Left renal pelvis (tissue), 4 donors: Measurements from ENCODE around the gene MEGF11. TPM values are rescaled to one million over a fixed set of nuclear protein-coding genes. Genes with fewer than 3 reads are reported as not detected.

Experiments
- DNase-seq, 4 donors: peaks; one replicate each; pipeline ENCODE4 v3.0.0-alpha.2; 2013; ENCODE audit warnings: low read depth in 4 of 4, low spot score in 3 of 4
- polyA plus RNA-seq, 4 donors: library from polyadenylated mRNA; unstranded; fragments of 120-200 nt; gene quantifications; one replicate each; pipeline ENCODE4 v1.2.1, GENCODE V29; 2013; ENCODE audit not compliant: insufficient read length in 4 of 4

MEGF11 gene
- polyA plus RNA-seq, 4 donors, result 0.44 to 3.1 (median 2.2) TPM

DNA sequence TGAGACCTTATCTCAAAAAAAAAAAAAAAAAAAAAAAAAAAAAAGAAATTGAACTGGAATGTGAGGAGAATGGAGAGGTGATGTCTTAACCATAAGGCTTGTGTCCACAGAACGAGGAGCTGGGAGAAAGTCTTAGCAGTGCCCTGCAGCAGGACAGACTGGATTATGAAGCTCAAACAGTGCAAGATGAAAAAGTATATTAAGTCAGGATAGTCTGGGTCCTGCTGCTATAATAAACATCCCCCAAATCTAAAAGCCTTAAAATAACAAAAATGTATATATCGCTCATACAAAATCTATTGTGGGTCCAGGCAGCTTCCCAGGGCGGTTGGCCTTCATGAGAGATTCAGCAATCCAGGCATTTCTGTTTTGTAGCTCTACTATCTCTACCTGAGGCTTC is 208.7 kb downstream of the MEGF11 start:
- DNase-seq, result no peak

DNA sequence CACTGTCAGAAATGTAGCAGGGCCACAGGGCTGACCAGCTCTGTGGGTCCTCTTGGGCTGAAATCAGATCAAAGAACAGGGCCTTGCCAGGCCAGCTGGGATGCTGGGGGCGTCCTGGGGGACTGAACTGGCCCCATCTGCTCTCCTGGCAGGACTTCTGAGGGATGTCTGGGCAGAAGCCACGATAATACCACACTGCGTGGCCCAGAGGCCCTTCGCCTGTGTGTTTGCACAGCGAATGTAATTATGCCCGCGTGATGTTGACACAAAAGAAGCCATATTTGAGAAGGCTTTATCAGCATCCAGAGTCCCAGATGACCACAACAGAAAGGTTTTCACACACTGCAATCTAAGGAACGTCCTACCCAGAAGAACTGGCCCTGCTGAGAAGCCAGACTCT is 210.3 kb downstream of the MEGF11 start:
- DNase-seq, result no peak

DNA sequence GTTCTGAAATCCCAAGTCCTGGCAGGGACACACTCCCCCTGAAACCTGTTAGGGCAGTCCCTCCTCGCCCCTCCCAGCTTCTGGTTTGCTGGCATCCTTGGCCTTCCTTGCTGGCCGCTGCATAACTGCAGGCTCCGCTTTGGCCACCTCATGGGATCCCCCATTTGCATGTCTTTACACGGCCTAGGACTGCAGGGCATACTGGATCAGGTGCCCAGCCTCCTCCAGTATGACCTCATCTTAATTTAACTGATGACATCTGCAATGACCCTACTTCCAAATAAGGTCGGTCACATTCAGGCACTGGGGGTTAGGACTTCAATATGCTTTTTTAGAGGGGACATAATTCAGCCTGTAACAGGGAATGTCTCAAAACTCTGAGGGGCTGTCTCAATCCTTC is 210.9 kb downstream of the MEGF11 start:
- no peak for DNase-seq

DNA sequence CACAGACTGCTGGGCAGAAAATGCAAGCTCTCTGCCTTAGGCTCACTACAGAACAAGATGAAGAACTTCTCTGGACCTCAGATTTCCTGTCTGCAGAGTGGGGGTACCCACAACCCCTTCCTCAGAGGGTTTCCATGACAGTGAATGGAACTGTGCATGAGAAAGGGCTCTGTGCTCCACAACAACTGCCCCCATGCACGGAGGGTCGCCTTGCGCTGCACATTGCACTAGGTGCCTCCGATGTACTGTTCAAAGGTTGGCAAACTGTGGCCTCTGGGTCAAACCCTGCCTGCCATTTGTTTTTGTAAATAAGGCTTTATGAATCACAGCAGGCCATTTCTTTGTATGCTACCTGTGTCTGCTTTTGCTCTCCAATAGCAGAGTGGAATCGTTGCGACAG is 212.3 kb downstream of the MEGF11 start:
- DNase-seq, result no peak

DNA sequence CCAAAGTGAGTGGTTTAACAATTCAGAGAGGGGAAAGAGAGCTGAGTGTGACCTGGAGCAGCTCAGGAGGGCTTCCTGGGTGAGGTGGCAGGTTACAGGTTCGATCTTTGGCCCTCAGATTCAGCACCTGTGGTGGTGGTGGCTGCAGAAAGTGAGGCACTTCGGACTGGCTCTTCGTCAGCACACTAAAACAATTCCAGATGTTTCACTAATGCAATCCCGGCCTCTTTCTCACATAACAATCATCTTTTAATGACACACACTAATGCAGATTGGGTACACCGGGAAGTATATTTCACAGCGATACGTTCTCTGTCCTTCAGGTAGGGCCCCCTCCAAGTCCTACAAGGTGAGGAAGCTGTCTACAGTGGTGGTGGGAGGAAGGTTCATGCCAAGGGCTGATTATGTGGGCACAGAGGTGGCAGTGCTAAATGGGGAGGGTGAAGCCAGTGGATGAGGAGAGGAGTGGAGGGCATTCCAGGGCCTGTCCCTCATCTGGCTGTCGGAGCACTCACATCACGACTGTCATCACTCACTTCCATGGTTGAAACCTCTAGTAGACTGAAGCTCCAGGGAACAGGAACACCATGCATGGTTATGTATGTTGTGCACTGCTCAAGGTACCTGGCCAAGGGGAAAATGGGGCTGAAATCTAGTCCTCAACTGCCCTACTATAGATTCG is 213.2 kb downstream of the MEGF11 start:
- no peak for DNase-seq

DNA sequence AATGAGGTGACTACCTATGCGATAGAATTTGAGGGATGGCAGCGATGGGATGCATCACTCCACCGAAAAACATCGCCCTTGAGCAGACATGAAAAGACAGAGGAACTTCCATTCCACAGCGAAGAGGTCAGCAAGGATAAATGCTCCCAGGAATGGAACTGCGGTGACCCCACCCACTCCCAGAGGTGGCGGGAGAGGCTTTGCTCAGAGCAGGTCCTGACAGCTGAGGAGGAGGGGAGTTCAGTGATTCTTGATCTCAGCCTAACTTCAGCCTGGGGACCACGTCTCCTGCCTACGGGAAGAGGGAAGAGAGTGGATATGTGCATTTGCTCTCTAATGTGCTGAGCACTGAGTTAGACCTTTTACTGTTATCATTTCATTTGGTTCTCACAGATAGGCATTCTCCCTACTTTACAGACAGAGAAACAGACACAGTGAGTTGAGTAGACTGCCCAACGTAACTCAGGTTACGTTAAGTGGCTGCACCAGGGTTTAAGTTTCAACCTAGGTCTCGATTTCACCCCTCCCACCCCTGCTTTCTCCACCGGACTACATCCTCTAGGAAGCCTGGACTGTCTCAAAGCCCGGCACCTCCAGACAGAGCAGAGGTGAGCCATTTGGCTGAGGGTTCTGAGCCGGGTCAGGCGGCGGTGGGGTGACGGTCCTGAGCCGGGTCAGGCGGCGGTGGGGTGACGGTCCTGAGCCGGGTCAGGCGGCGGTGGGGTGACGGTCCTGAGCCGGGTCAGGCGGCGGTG is 214.3 kb downstream of the MEGF11 start:
- DNase-seq, result no peak

GRCh38 chr15:66038387-66039116 is 215.0 kb downstream of the MEGF11 start:
- DNase-seq, result no peak

DNA sequence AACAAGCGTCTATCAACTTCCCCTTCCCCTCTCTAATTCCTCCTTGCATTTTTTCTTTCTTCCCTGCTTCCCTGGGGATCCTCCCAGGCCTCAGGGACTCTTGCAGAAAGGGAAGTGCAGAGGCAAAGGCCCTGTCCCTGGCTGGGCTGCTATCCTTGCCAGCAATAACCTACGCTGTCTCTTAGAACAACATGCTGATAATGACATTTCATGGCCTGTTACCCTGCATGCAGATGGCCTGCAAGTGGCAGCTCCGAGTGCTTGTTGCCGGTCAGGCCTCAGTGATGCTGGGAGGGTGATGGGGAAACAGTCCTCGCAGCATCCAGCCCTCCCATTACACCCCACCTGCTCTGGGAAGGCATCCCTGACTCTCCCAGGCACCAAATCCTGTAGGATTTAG is 216.7 kb downstream of the MEGF11 start:
- no peak for DNase-seq

GRCh38 chr15:66035901-66036300 is 217.6 kb downstream of the MEGF11 start:
- no peak for DNase-seq

DNA sequence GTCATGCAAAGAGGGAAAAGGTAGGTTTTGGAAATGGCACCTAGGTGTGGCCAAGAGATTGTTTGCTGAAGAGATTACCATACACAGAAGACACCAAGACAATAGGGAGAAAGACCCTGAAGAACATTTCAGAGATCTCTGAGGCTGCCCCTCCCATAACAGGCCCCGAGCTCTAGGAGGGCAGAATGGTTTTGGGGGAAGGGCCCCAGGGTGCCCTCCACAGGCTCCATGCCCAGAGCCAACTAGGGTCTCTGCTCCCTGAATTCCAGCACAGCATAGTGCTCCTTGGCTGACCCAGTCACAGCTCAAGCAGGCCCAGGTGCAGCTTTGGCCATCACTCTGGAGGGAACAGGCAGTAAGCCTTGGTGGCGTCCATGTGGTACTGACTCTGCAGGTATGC is 220.4 kb downstream of the MEGF11 start:
- DNase-seq, result no peak

DNA sequence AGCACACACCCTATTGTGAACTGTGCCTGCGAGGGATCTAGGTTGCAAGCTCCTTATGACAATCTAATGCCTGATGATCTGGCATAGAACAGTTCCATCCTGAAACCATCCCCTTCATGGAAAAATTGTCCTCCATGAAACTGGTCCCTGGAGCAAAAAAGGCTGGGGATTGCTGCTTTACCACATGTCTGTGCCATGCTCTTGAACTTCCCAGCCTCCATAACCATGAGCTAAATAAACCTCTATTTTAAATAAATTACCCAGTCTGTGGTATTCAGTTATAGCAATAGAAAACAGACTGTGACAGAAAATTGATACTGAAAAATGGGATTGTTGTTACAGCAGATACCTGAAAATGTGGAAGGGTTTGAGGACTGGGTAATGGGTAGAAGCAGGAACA is 221.5 kb downstream of the MEGF11 start:
- DNase-seq, result no peak

DNA sequence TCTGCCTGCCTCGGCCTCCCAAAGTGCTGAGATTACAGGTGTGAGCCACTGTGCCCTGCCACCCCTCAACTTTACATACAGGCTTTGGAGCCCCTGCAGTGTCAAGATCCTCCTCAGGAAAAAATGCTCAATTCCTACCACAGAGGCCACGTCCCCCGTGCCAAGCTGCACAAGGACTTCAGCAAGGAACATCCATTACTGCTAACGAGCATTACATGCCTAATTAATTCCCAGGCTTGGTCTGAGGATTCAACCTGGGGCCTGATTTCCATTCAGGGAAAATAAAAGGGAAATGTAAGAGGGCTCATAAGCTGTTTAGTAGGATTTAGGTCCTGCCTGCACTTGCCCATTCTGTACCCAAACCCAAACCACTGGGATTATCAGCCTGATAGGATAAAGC is 222.9 kb downstream of the MEGF11 start:
- DNase-seq, result no peak

DNA sequence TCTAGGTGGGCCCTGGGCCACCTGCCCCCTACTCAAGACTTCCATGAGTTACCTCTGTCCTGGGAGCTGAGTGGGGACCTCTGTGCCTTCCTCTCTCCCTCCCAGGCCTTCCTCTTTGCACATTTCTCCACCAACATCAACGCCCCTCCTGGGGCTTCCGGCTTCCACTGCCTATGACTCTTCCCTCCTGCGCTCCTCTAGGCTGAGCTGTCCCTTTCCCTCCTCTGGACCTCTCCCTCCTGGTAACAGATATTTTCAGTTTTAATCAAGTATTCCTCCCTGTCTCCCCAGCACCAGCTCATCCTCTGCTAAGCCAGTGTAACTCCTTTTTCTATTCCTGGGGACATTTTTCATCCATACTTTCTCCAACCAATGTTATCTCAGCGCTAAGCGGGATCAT is 223.9 kb downstream of the MEGF11 start:
- DNase-seq, result no peak

GRCh38 chr15:66027268-66027805 is 226.2 kb downstream of the MEGF11 start:
- DNase-seq, result no peak

DNA sequence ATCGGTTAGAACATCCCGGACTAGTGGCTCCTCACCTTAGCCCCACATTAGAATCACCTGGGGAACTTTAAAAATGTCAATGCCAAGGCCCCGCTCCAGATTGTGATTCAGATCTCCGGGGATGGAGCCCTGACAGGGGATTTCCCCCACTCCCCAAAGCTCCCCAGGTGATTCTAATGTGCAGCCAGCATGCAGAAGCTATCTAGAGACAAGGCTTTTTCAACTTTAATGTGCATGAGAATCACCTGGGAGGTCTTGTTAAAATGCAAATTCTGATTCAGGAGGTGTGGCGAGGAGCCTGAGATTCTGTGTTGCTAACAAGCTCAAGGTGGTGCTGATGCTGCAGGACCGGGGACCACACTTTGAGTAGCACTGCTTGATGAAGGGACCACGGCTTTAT is 227.6 kb downstream of the MEGF11 start:
- no peak for DNase-seq

- no peak for DNase-seq
Measured at GRCh38 chr15:66025015-66025452, 228.5 kb downstream of the MEGF11 start.

- DNase-seq, result no peak
Measured at GRCh38 chr15:66024116-66024515, 229.4 kb downstream of the MEGF11 start.

GRCh38 chr15:66023311-66023972 is 230.1 kb downstream of the MEGF11 start:
- no peak for DNase-seq

- no peak for DNase-seq
Measured at GRCh38 chr15:66022163-66022525, 231.4 kb downstream of the MEGF11 start.

- no peak for DNase-seq
Measured at GRCh38 chr15:66021496-66022162, 231.9 kb downstream of the MEGF11 start.
